GM21526 (cell line): ENCODE data around the gene HSD17B12.

Source experiments
- ATAC-seq: cut with Tn5 transposase; IDR thresholded peaks from one replicate; pipeline ENCODE4 v1.9.1; 2021; ENCODE audit warnings: moderate library complexity; ENCODE audit not compliant: unreplicated experiment, low FRiP score

Gene HSD17B12

DNA sequence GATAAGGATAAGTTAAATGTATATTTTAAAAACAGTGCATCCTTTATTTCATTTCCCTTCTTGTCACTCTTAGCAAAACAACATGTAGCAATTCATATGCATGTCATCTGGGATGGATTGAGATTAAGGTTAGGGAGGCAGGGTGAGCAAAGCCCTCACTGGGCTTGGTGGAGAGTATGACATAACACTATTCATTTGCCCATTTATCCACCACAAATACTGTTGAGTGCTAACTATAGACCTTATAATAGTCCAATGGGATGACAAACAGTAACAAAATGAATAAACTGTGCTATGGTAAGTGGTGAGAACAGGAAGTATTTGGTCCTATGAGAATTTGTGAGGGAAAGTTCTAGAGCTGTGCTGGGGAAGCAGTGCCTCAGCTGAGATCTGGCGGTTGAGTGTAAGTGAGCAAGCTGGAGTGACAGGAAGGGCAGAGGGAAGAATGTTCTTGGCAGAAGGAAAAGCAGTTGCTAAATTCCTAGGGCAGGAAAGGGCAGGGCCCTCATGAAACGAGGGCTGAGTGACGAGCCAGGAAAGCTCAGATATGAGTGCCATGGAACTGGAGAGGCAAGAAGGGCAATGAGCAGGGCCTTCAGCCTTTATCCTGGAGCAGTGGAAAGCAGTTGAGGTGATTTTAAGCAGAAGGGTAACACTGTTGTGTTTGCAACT lies 6.7 kb downstream of the HSD17B12 start:
- no peak for ATAC-seq

GRCh38 chr11:43688394-43688793 lies 7.9 kb downstream of the HSD17B12 start:
- ATAC-seq = no peak

GRCh38 chr11:43689167-43689566 lies 8.6 kb downstream of the HSD17B12 start:
- no peak for ATAC-seq

GRCh38 chr11:43690929-43691725 lies 10.6 kb downstream of the HSD17B12 start:
- ATAC-seq = no peak

- ATAC-seq = no peak
Measured at GRCh38 chr11:43691806-43692205, 11.3 kb downstream of the HSD17B12 start.

GRCh38 chr11:43693069-43693468 lies 12.5 kb downstream of the HSD17B12 start:
- no peak for ATAC-seq

DNA sequence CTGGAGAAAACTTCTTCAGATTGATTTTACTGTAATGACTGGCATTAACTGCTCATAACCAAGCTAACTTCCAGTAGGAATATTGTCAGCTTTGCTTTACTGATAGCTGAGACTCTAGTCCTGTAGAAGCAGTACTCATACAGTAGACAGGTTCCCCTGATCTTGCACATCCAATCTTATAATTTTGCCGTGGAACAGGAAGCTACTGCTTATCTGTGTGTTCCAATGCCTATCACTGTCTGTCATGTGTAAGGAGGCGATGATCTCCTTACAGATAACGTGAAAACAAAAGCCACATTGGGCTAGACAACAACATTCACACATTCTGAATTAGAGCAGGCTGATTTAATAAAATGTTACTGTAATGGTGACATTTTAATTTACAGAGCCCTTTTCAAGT lies 13.2 kb downstream of the HSD17B12 start:
- no peak for ATAC-seq

DNA sequence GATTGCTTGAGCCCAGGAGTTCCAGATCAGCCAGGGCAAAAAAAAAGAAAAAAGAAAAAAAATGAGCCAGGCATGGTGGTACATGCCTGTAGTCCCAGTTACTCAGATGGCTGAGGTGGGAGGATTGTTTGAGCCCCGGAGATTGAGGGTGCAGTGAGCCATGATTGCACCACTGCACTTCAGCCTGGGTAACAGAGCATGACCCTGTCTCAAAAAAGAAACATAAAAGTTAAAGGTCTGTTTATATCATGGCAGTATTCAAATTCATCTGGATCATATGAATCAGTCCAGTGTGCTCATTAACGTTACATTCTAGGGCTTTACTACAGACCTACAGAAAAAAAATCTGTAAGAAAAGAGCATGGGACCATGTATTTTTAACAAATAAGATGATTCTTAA lies 13.9 kb downstream of the HSD17B12 start:
- no peak for ATAC-seq

GRCh38 chr11:43697679-43698078 lies 17.1 kb downstream of the HSD17B12 start:
- no peak for ATAC-seq

DNA sequence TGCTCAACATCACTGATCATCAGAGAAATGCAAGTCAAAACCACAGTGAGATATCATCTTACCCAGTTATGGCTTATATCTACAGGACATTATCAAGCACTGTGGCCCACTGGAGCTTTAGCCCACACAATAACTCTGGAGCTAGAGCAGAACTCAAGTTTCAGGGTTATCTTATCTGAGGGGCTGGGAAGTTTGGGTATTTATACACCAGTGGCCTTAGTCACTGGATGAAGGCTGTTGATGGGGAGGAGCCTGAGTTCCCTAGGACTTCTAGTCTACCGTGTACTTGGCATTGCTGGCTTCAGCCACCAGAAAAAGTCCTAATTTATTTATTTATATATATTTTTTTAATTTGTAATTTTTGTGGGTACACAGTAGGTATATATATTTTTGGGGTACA lies 19.3 kb downstream of the HSD17B12 start:
- no peak for ATAC-seq

DNA sequence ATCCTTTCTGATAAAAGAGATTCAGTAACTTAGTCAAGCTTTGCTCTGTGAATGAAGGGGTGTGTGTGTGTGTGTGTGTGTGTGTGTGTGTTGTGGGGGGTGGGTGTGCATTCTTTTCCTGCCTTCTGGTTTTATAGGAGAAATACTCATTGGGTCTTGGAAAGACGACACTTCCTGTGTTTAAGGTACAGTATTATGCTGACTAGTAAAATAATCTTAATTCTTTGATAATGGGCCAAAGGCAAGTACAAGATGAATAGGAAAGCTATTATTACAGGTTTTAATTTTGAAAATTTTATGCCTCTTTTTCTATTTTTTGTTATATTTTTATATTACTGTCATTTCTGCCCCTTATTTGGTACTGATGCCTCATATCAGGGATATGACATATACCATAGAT lies 26.1 kb downstream of the HSD17B12 start:
- ATAC-seq = no peak

GRCh38 chr11:43708776-43709175 lies 28.2 kb downstream of the HSD17B12 start:
- ATAC-seq = no peak

- ATAC-seq = no peak
Measured at GRCh38 chr11:43709689-43710088, 29.2 kb downstream of the HSD17B12 start.

- ATAC-seq = no peak
Measured at GRCh38 chr11:43712676-43713075, 32.1 kb downstream of the HSD17B12 start.

DNA sequence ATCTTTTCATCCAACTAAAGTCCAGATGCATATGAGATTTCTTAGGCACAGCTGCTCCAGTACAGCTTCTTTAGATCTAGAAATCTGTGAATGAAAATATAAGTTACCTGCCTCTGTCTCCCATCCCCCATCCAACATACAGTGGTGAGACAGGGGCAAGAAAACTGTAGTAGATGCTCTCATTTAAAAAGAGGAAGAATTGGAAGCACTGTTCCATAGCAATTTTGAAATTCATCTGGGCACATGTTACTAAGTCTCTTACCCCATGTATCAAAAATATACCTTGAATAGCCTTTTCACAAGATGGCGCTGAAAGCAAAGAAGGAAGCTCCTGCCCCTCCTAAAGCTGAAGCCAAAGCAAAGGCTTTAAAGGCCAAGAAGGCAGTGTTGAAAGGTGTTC lies 37.8 kb downstream of the HSD17B12 start:
- ATAC-seq = no peak

GRCh38 chr11:43723617-43724016 lies 43.1 kb downstream of the HSD17B12 start:
- no peak for ATAC-seq

DNA sequence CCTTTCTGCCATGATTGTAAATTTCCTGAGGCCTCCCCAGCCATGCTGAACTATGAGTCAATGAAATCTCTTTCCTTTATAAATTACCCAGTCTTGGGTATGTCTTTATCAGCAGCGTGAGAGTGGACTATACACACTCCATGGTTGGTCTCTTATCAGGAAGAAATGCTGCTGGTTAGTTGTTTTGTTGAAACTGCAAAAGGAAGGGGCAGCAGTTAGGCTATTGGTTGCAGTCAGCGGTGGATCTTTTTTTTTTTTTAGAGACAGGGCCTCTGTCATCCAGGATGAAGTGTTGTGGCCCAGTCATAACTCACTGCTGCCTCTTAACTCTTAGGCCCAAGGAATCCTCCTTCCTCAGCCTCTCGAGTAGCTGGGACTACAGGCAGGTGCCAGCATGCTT lies 51.7 kb downstream of the HSD17B12 start:
- ATAC-seq = no peak

DNA sequence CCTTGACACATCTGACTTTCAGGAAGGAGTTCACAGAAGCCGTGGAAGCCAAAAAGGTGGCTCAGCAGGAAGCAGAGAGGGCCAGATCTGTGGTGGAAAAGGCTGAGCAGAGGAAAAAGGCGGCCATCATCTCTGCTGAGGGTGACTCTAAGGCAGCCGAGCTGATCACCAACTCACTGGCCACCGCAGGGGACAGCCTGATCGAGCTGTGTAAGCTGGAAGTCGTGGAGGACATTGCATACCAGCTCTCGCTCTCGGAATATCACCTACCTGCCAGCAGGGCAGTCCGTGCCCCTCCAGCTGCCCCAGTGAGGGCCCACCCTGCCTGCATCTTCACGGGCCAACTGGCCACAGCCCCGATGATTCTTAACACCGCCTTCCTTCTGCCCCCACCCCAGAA lies 53.7 kb downstream of the HSD17B12 start:
- no peak for ATAC-seq

DNA sequence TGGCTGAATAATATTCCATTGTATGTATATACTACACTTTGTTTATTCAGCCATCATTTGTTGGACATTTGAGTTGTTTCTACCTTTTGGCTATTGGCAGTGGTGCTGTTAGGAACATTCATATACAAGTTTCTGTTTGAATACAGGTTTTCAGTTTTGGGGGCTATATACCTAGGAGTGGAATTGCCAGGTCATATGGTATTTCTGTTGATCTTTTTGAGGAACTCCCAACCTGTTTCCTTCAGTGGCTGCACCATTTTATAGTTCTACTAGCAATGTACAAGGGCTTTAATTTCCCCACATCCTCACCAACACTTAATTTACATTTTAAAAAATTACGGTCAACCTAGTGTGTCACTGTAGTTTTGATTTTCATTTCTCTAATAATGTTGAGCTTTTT lies 54.6 kb downstream of the HSD17B12 start:
- no peak for ATAC-seq

DNA sequence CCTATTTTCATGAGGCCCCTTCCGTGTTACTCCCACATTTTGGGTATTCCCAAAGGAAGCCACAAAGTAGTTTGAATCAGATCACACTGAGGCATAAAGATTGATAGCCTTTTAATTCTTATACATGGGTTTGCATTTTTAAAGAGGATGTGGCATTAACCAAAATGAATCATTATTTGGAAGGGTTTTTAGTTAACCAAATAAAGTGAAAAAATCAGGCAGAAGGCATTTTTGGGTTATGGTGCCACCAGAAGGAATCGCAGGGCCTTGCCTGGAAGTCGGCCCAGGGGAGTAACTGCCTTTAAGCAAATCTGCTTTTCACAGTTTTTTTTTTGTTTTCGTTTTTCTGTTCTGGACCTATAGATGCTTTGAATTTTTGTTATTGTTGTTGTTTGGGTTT lies 55.4 kb downstream of the HSD17B12 start:
- no peak for ATAC-seq

GRCh38 chr11:43736502-43737200 lies 56.1 kb downstream of the HSD17B12 start:
- no peak for ATAC-seq

GRCh38 chr11:43737201-43737590 lies 56.7 kb downstream of the HSD17B12 start:
- ATAC-seq = no peak
